ENCODE results near the gene RAB12. TPM values are rescaled to one million over a fixed set of nuclear protein-coding genes. Genes with fewer than 3 reads are reported as not detected.

The RAB12 gene
- total RNA-seq, 1 experiment from 2014 or later = 32.7 TPM

- CTCF ChIA-PET = no interaction called here
- POLR2A ChIA-PET = no interaction called here
- H3K4me2 ChIP-seq (ENCODE audit: low read length) = no peak overlapping the region
- TF ChIP-seq SP1 (IDR thresholded peaks at IDR 0.05; ENCODE audit: low read depth) = no peak
- TF ChIP-seq CEBPB (IDR thresholded peaks at IDR 0.05; ENCODE audit: low read depth) = no peak
- no peak for TF ChIP-seq ATF3 (IDR thresholded peaks at IDR 0.05)
- TF ChIP-seq EZH2 (IDR thresholded peaks at IDR 0.05) = no peak
- no peak for TF ChIP-seq ZBTB33 (IDR thresholded peaks at IDR 0.05; ENCODE audit: extremely low read depth, insufficient replicate concordance, low read length)
- TF ChIP-seq EGR1 (IDR thresholded peaks at IDR 0.05; ENCODE audit: low read depth) = no peak
- no peak for TF ChIP-seq SRF (IDR thresholded peaks at IDR 0.05; ENCODE audit: low read depth)
- no peak for TF ChIP-seq SIN3A (IDR thresholded peaks at IDR 0.05; ENCODE audit: low read depth)
- no peak for TF ChIP-seq EZH2phosphoT487 (IDR thresholded peaks at IDR 0.05; ENCODE audit: borderline replicate concordance)
- TF ChIP-seq ELF1 (IDR thresholded peaks at IDR 0.05; ENCODE audit: borderline replicate concordance, low read depth) = no peak
- no peak for TF ChIP-seq RAD21 (IDR thresholded peaks at IDR 0.05; ENCODE audit: low read depth)
- no peak for TF ChIP-seq FOSL1 (IDR thresholded peaks at IDR 0.05; ENCODE audit: low read depth)
- no peak for TF ChIP-seq JUND (IDR thresholded peaks at IDR 0.05)
- no peak for TF ChIP-seq MAX (IDR thresholded peaks at IDR 0.05)
- no peak for TF ChIP-seq POLR2A (IDR thresholded peaks at IDR 0.05; ENCODE audit: borderline replicate concordance, extremely low read depth, insufficient read depth, insufficient read length)
- TF ChIP-seq YY1 (IDR thresholded peaks at IDR 0.05; ENCODE audit: extremely low read depth, insufficient replicate concordance, low read depth, low read length) = no peak
- TF ChIP-seq CBX3 (IDR thresholded peaks at IDR 0.05; ENCODE audit: low read depth) = no peak
- TF ChIP-seq REST (IDR thresholded peaks at IDR 0.05; ENCODE audit: low read depth) = no peak
- TF ChIP-seq TCF7L2 (IDR thresholded peaks at IDR 0.05; ENCODE audit: borderline replicate concordance, extremely low read depth, insufficient read depth, insufficient read length) = no peak
- TF ChIP-seq POLR2AphosphoS5 (IDR thresholded peaks at IDR 0.05; ENCODE audit: low read depth, low read length) = no peak
- BruUV-seq (replicated peaks) = no TSS peak
- H3K4me1 ChIP-seq (ENCODE audit: control insufficient read depth in 1 of 2, insufficient read depth in 2 of 2, low read length in 2 of 2) = peaks cover 0 to 4% of the 10 kb centered on the region in 2 experiments; a peak in 2 of 4 replicates
- DNase-seq (ENCODE audit: low read depth, low spot score) (no peak), ATAC-seq (no peak)
- intact Hi-C loops (cut with micrococcal nuclease) = no loop called here
- no peaks in the 10 kb centered on the region for H3K79me2 ChIP-seq (ENCODE audit: insufficient read depth, low read length)
- H3K36me3 ChIP-seq (ENCODE audit: control insufficient read depth in 1 of 2, insufficient read depth in 2 of 2, low read length in 2 of 2) = no peaks in the 10 kb centered on the region
- no peaks in the 10 kb centered on the region; the same call in 1 of the 2 replicates for H3K27me3 ChIP-seq (ENCODE audit: insufficient read depth, low read length)
- H3K9me3 ChIP-seq (ENCODE audit: control insufficient read depth in 1 of 2, insufficient read depth in 1 of 2, low read depth in 1 of 2, low read length in 2 of 2) = no peaks in the 10 kb centered on the region
- H2AFZ ChIP-seq (ENCODE audit: low read depth, low read length, poor library complexity, severe bottlenecking) = no peak overlapping the region
- H3K27ac ChIP-seq (ENCODE audit: low read depth, low read length) = no peak overlapping the region
- no peaks in the 10 kb centered on the region for H4K20me1 ChIP-seq (ENCODE audit: insufficient read depth)
- no peaks in the 10 kb centered on the region for H3K9me2 ChIP-seq (ENCODE audit: insufficient read depth)
- no peak overlapping the region for H3K9ac ChIP-seq (ENCODE audit: low read length)
- RAD21 ChIA-PET (ENCODE audit: low non-redundant PET in 1 of 2, low total read pairs in 2 of 2, uncharacterized antibody in 2 of 2, unreplicated experiment in 2 of 2) = no interaction called here
- H3K4me3 ChIP-seq (replicated peaks in 1 of 2; ENCODE audit: low read depth in 1 of 2, low read length in 2 of 2) = no peak overlapping the region
Observed at GRCh38 chr18:8603663-8604520, 5.3 kb upstream of the RAB12 start.
